WTC11 (cell line): ENCODE data around the gene ALAD. TPM values are rescaled to one million over a fixed set of nuclear protein-coding genes. Genes with fewer than 3 reads are reported as not detected.

Source experiments
- ATAC-seq: fragments of 200-7000 bp; cut with Tn5 transposase; 2 replicates; pipeline ENCODE4 v1.10.0; 2021; ENCODE audit warnings: mild to moderate bottlenecking, moderate library complexity
- CTCF ChIA-PET: fragments of 300-600 bp; sonication (Branson Sonifier 250); formaldehyde crosslinking; loops from one replicate; lab custom pipeline; 2021; ENCODE audit warnings: antibody characterized with exemption; lab: Charles Lee
- POLR2A ChIA-PET: fragments of 350-600 bp; sonication (Branson Sonifier 250); formaldehyde crosslinking; loops from one replicate; lab custom pipeline; 2021; ENCODE audit warnings: antibody characterized with exemption; lab: Charles Lee
- DNase-seq: peaks from one replicate; pipeline ENCODE4 v3.0.0; 2021; ENCODE audit warnings: low spot score
- H3K27ac Mint-ChIP-seq: 2 replicates; pipeline ENCODE4 v1.8.0; 2021; ENCODE audit warnings: mixed read lengths
- H3K27me3 Mint-ChIP-seq: 2 replicates; pipeline ENCODE4 v1.8.0; 2021; ENCODE audit warnings: low read depth, mild to moderate bottlenecking, moderate library complexity, mixed read lengths
- H3K36me3 Mint-ChIP-seq: 2 replicates; pipeline ENCODE4 v1.8.0; 2021; ENCODE audit warnings: mixed read lengths
- H3K4me1 Mint-ChIP-seq: 2 replicates; pipeline ENCODE4 v1.8.0; 2022; ENCODE audit warnings: mixed read lengths
- H3K4me3 Mint-ChIP-seq: 2 replicates; pipeline ENCODE4 v1.8.0; 2021; ENCODE audit warnings: mild to moderate bottlenecking, moderate library complexity, mixed read lengths
- H3K9me3 Mint-ChIP-seq: 2 replicates; pipeline ENCODE4 v1.8.0; 2021; ENCODE audit warnings: mixed read lengths
- CBFB ChIP-seq: sonication (generic); formaldehyde crosslinking; IDR thresholded peaks from 2 replicates; pipeline ENCODE4 v1.8.1; 2022; ENCODE audit warnings: mild to moderate bottlenecking, low read depth, missing genetic modification reagents
- CREB1 ChIP-seq: sonication (generic); formaldehyde crosslinking; IDR thresholded peaks from 2 replicates; pipeline ENCODE4 v1.8.0; 2023; ENCODE audit warnings: mild to moderate bottlenecking, missing genetic modification reagents
- CREM ChIP-seq: sonication (generic); formaldehyde crosslinking; IDR thresholded peaks from 2 replicates; pipeline ENCODE4 v1.8.1; 2022; ENCODE audit warnings: mild to moderate bottlenecking, missing genetic modification reagents, moderate library complexity
- FOXJ3 ChIP-seq: sonication (generic); formaldehyde crosslinking; IDR thresholded peaks from 2 replicates; pipeline ENCODE4 v1.9.0; 2021; ENCODE audit warnings: missing genetic modification reagents, mild to moderate bottlenecking, borderline replicate concordance
- FOXK1 ChIP-seq: sonication (generic); formaldehyde crosslinking; IDR thresholded peaks from 2 replicates; pipeline ENCODE4 v1.8.0; 2022; ENCODE audit warnings: mild to moderate bottlenecking, moderate library complexity, missing genetic modification reagents
- FOXP1 ChIP-seq: sonication (generic); formaldehyde crosslinking; IDR thresholded peaks from 2 replicates; pipeline ENCODE4 v1.8.0; 2022; ENCODE audit warnings: missing genetic modification reagents, mild to moderate bottlenecking, moderate library complexity, borderline replicate concordance
- HMGA2 ChIP-seq: fragments of 250-450 bp; sonication (Bioruptor Pico); IDR thresholded peaks from 2 replicates; pipeline ENCODE4 v1.4.0; 2021; ENCODE audit warnings: mild to moderate bottlenecking, moderate library complexity
- JUN ChIP-seq: sonication (generic); formaldehyde crosslinking; IDR thresholded peaks from 2 replicates; pipeline ENCODE4 v1.8.0; 2023; ENCODE audit warnings: mild to moderate bottlenecking, missing genetic modification reagents
- MXD4 ChIP-seq: fragments of 250-450 bp; sonication (Bioruptor Pico); IDR thresholded peaks from 2 replicates; pipeline ENCODE4 v1.8.0; 2021; ENCODE audit warnings: mild to moderate bottlenecking, moderate library complexity, borderline replicate concordance
- NFATC4 ChIP-seq: fragments of 250-450 bp; sonication (Bioruptor Pico); IDR thresholded peaks from 2 replicates; pipeline ENCODE4 v1.9.0; 2021; ENCODE audit warnings: mild to moderate bottlenecking
- PRRX2 ChIP-seq: fragments of 250-450 bp; sonication (Bioruptor Pico); IDR thresholded peaks from 2 replicates; pipeline ENCODE4 v1.8.0; 2021; ENCODE audit warnings: mild to moderate bottlenecking
- SMAD3 ChIP-seq: sonication (generic); formaldehyde crosslinking; IDR thresholded peaks from 2 replicates; pipeline ENCODE4 v1.8.0; 2022; ENCODE audit warnings: missing genetic modification reagents, mild to moderate bottlenecking, borderline replicate concordance
- SOX15 ChIP-seq: fragments of 250-450 bp; sonication (Bioruptor Pico); IDR thresholded peaks from 2 replicates; pipeline ENCODE4 v1.9.0; 2021; ENCODE audit warnings: mild to moderate bottlenecking
- TCF7 ChIP-seq: sonication (generic); formaldehyde crosslinking; IDR thresholded peaks from 2 replicates; pipeline ENCODE4 v1.8.0; 2022; ENCODE audit warnings: mild to moderate bottlenecking, low read depth, missing genetic modification reagents, moderate library complexity
- ZNF317 ChIP-seq: sonication (generic); formaldehyde crosslinking; IDR thresholded peaks from 2 replicates; pipeline ENCODE4 v1.8.1; 2023; ENCODE audit warnings: low read depth, mild to moderate bottlenecking, moderate library complexity, missing genetic modification reagents, borderline replicate concordance
- ZNF416 ChIP-seq: fragments of 250-450 bp; sonication (Bioruptor Pico); IDR thresholded peaks from 2 replicates; pipeline ENCODE4 v1.9.0; 2021; ENCODE audit warnings: mild to moderate bottlenecking, inconsistent platforms
- ZNF423 ChIP-seq: fragments of 250-450 bp; sonication (Bioruptor Pico); IDR thresholded peaks from 2 replicates; pipeline ENCODE4 v2.1.2; 2022; ENCODE audit warnings: mild to moderate bottlenecking, moderate library complexity
- total RNA-seq: library from RNA; stranded (reverse); gene quantifications from 3 replicates; pipeline ENCODE4 v1.2.3, GENCODE V29; 2021
- TF ChIP-seq, protein P1 (sequence below): sonication (generic); formaldehyde crosslinking; IDR thresholded peaks from 2 replicates; pipeline ENCODE4 v1.8.1; 2023; ENCODE audit warnings: mild to moderate bottlenecking, missing genetic modification reagents, moderate library complexity
- TF ChIP-seq, protein P2 (sequence below): sonication (generic); formaldehyde crosslinking; IDR thresholded peaks from 2 replicates; pipeline ENCODE4 v1.8.0; 2022; ENCODE audit warnings: mild to moderate bottlenecking, missing genetic modification reagents
- TF ChIP-seq, protein P3 (sequence below): fragments of 250-450 bp; sonication (Bioruptor Pico); IDR thresholded peaks from 2 replicates; pipeline ENCODE4 v1.9.0; 2021; ENCODE audit warnings: mild to moderate bottlenecking
- TF ChIP-seq, protein P4 (sequence below): fragments of 250-450 bp; sonication (Bioruptor Pico); IDR thresholded peaks from 2 replicates; pipeline ENCODE4 v2.1.2; 2022; ENCODE audit warnings: mild to moderate bottlenecking, moderate library complexity
- TF ChIP-seq, protein P5 (sequence below): sonication (generic); formaldehyde crosslinking; IDR thresholded peaks from 2 replicates; pipeline ENCODE4 v1.8.0; 2022; ENCODE audit warnings: mild to moderate bottlenecking, missing genetic modification reagents
- TF ChIP-seq, protein P6 (sequence below): sonication (generic); formaldehyde crosslinking; conservative IDR thresholded peaks from 2 replicates; pipeline ENCODE4 v1.8.1; 2023; ENCODE audit warnings: mild to moderate bottlenecking, low read depth, missing genetic modification reagents, moderate library complexity
- TF ChIP-seq, protein P7 (sequence below): fragments of 250-450 bp; sonication (Bioruptor Pico); IDR thresholded peaks from 2 replicates; pipeline ENCODE4 v1.8.0; 2021; ENCODE audit warnings: mild to moderate bottlenecking

Gene ALAD
- total RNA-seq, 1 experiment from 2014 or later = 15.9 TPM

DNA sequence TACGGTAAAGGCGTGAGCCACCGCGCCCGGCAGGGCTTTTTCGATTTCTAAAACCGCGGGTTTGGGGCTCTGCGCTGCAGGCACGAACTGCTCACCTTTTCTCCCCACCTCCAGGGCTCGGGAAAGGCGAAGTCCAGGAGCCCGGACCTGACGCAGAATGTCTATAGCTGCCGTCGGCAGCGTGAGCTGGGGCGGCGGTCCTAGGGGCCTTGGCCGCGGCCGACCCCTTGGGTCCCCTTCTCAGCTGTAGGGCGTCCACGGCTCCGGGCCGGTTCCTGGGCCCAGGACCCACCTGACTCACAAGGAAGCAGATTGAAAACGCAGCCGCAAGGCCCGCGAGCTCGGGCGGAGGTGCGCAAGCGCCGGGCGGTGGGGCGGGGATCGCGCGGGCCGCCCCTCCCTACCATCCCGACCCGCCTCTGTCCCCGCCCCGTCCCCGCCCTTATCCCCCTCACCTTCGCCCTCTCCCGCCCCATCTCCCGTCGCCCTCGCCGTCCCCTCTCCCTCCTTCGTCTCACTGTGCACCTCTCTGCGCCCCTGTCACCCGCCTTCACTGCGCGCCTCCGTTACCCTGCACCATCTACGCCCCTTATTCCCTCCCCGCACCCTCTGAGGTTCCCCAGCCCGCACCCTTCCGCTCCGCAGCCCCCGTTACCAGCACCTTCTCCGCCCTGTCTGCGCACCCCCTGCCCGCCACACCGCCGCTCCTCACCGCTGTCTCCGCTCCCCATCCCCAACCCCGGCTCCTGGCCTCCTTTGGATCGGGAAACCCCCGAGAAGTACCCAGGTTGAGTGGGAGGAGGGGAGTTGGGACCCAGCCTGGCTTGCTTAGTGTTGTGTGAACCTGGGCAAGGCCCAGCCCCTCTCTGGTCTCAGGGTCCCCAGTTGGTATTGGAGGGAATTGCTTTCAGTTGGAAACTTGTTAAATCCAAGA, 24.2 kb downstream of the ALAD start, which contains the start of gene HDHD3:
Gene HDHD3, minus strand, starts transcription at position 353 of the 934 bp plus-strand sequence. CDS start 2,632 bp downstream, outside the sequence.
- CTCF ChIA-PET = interaction anchor here (0.6 to 1.7 kb wide), 6 partner anchors 13 to 281 kb away, joined by 3 to 7 read pairs (median 4); partner anchors contain the start of genes ALAD, C9orf43, POLE3 and WDR31
- peak; percentile 80 for DNase-seq
- Mint-ChIP-seq H3K4me3 (peak within 1 kb of the TSS; percentile 80), H3K9me3 (no peaks in the 10 kb centered on the region), H3K36me3 (peaks cover 9% of the 10 kb centered on the region; the same call in 1 of the 2 replicates), H3K4me1 (peaks cover 15% of the 10 kb centered on the region), H3K27ac (no peak within 1 kb of the TSS), H3K27me3 (no peaks in the 10 kb centered on the region; the same call in 1 of the 2 replicates)
- POLR2A ChIA-PET = interaction anchor here (0.6 to 1.6 kb wide), 4 partner anchors 25 to 634 kb away, joined by 3 to 4 read pairs (median 3); partner anchors contain the start of genes BSPRY, C9orf43 and POLE3
- ATAC-seq = peak; percentile 87
- TF ChIP-seq CBFB (0 out of 2 replicates have a peak, but pooled peaks have one; percentile 72), FOXP1 (CRISPR knock-in tag) (peak; percentile 50; the same call in 1 of the 2 replicates), ZNF423 (no peak), FOXJ3 (CRISPR knock-in tag) (no peak), MXD4 (CRISPR knock-in tag) (no peak), ZNF317 (CRISPR knock-in tag) (no peak), ZNF416 (no peak), TCF7 (no peak), JUN (CRISPR knock-in tag) (no peak), HMGA2 (CRISPR knock-in tag) (no peak), CREM (CRISPR knock-in tag) (no peak), SOX15 (no peak), PRRX2 (CRISPR knock-in tag) (no peak), NFATC4 (CRISPR knock-in tag) (no peak), CREB1 (CRISPR knock-in tag) (no peak), SMAD3 (CRISPR knock-in tag) (no peak), FOXK1 (CRISPR knock-in tag) (peak; percentile 31; the same call in 1 of the 2 replicates)
- TF ChIP-seq, protein P1, sequence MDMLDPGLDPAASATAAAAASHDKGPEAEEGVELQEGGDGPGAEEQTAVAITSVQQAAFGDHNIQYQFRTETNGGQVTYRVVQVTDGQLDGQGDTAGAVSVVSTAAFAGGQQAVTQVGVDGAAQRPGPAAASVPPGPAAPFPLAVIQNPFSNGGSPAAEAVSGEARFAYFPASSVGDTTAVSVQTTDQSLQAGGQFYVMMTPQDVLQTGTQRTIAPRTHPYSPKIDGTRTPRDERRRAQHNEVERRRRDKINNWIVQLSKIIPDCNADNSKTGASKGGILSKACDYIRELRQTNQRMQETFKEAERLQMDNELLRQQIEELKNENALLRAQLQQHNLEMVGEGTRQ (CRISPR knock-in tag) = no peak
- TF ChIP-seq, protein P2, sequence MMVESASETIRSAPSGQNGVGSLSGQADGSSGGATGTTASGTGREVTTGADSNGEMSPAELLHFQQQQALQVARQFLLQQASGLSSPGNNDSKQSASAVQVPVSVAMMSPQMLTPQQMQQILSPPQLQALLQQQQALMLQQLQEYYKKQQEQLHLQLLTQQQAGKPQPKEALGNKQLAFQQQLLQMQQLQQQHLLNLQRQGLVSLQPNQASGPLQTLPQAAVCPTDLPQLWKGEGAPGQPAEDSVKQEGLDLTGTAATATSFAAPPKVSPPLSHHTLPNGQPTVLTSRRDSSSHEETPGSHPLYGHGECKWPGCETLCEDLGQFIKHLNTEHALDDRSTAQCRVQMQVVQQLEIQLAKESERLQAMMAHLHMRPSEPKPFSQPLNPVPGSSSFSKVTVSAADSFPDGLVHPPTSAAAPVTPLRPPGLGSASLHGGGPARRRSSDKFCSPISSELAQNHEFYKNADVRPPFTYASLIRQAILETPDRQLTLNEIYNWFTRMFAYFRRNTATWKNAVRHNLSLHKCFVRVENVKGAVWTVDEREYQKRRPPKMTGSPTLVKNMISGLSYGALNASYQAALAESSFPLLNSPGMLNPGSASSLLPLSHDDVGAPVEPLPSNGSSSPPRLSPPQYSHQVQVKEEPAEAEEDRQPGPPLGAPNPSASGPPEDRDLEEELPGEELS (CRISPR knock-in tag) = 0 out of 2 replicates have a peak, but pooled peaks have one; percentile 39
- TF ChIP-seq, protein P3, sequence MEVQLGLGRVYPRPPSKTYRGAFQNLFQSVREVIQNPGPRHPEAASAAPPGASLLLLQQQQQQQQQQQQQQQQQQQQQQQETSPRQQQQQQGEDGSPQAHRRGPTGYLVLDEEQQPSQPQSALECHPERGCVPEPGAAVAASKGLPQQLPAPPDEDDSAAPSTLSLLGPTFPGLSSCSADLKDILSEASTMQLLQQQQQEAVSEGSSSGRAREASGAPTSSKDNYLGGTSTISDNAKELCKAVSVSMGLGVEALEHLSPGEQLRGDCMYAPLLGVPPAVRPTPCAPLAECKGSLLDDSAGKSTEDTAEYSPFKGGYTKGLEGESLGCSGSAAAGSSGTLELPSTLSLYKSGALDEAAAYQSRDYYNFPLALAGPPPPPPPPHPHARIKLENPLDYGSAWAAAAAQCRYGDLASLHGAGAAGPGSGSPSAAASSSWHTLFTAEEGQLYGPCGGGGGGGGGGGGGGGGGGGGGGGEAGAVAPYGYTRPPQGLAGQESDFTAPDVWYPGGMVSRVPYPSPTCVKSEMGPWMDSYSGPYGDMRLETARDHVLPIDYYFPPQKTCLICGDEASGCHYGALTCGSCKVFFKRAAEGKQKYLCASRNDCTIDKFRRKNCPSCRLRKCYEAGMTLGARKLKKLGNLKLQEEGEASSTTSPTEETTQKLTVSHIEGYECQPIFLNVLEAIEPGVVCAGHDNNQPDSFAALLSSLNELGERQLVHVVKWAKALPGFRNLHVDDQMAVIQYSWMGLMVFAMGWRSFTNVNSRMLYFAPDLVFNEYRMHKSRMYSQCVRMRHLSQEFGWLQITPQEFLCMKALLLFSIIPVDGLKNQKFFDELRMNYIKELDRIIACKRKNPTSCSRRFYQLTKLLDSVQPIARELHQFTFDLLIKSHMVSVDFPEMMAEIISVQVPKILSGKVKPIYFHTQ (CRISPR knock-in tag) = no peak
- TF ChIP-seq, protein P4, sequence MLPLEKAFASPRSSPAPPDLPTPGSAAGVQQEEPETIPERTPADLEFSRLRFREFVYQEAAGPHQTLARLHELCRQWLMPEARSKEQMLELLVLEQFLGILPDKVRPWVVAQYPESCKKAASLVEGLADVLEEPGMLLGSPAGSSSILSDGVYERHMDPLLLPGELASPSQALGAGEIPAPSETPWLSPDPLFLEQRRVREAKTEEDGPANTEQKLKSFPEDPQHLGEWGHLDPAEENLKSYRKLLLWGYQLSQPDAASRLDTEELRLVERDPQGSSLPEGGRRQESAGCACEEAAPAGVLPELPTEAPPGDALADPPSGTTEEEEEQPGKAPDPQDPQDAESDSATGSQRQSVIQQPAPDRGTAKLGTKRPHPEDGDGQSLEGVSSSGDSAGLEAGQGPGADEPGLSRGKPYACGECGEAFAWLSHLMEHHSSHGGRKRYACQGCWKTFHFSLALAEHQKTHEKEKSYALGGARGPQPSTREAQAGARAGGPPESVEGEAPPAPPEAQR (CRISPR knock-in tag) = no peak
- TF ChIP-seq, protein P5, sequence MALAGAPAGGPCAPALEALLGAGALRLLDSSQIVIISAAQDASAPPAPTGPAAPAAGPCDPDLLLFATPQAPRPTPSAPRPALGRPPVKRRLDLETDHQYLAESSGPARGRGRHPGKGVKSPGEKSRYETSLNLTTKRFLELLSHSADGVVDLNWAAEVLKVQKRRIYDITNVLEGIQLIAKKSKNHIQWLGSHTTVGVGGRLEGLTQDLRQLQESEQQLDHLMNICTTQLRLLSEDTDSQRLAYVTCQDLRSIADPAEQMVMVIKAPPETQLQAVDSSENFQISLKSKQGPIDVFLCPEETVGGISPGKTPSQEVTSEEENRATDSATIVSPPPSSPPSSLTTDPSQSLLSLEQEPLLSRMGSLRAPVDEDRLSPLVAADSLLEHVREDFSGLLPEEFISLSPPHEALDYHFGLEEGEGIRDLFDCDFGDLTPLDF (CRISPR knock-in tag) = no peak
- TF ChIP-seq, protein P6, sequence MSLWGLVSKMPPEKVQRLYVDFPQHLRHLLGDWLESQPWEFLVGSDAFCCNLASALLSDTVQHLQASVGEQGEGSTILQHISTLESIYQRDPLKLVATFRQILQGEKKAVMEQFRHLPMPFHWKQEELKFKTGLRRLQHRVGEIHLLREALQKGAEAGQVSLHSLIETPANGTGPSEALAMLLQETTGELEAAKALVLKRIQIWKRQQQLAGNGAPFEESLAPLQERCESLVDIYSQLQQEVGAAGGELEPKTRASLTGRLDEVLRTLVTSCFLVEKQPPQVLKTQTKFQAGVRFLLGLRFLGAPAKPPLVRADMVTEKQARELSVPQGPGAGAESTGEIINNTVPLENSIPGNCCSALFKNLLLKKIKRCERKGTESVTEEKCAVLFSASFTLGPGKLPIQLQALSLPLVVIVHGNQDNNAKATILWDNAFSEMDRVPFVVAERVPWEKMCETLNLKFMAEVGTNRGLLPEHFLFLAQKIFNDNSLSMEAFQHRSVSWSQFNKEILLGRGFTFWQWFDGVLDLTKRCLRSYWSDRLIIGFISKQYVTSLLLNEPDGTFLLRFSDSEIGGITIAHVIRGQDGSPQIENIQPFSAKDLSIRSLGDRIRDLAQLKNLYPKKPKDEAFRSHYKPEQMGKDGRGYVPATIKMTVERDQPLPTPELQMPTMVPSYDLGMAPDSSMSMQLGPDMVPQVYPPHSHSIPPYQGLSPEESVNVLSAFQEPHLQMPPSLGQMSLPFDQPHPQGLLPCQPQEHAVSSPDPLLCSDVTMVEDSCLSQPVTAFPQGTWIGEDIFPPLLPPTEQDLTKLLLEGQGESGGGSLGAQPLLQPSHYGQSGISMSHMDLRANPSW = no peak
- TF ChIP-seq, protein P7, sequence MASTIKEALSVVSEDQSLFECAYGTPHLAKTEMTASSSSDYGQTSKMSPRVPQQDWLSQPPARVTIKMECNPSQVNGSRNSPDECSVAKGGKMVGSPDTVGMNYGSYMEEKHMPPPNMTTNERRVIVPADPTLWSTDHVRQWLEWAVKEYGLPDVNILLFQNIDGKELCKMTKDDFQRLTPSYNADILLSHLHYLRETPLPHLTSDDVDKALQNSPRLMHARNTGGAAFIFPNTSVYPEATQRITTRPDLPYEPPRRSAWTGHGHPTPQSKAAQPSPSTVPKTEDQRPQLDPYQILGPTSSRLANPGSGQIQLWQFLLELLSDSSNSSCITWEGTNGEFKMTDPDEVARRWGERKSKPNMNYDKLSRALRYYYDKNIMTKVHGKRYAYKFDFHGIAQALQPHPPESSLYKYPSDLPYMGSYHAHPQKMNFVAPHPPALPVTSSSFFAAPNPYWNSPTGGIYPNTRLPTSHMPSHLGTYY (CRISPR knock-in tag) = no peak
